Amygdala (tissue), 56 donors: ENCODE measurements around the gene GLB1L2.

Experiments used
- DNase-seq, 56 donors: peaks; one replicate each; lab custom pipeline; 2025; lab: John Stamatoyannopoulos, UW

The GLB1L2 gene

DNA sequence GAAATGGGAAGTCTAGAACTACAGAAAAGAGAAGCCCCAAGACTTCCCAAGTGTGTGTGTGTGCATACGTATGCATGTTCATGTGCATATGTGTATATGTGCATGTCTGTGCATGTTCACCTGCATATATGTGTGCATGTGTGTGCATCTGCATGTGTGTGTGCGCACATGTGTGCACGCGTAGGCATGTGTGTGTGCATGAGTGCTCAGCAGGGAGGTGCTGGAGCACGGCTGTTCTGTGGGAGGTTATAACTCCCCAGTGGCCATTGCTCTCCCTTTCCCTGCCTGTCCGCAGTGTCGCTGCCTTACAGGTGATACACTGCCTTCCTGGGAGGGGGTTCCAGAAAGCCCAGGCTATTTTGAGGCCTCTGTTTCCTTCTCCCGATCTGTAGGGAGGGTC, 50.5 kb downstream of the GLB1L2 start:
- DNase-seq = no peak

GRCh38 chr11:134382830-134383229, 51.0 kb downstream of the GLB1L2 start:
- no peak for DNase-seq

GRCh38 chr11:134383576-134384221, 51.9 kb downstream of the GLB1L2 start:
- no peak for DNase-seq

- DNase-seq = no peak
These were observed 52.6 kb downstream of the GLB1L2 start for GRCh38 chr11:134384406-134384805.

DNA sequence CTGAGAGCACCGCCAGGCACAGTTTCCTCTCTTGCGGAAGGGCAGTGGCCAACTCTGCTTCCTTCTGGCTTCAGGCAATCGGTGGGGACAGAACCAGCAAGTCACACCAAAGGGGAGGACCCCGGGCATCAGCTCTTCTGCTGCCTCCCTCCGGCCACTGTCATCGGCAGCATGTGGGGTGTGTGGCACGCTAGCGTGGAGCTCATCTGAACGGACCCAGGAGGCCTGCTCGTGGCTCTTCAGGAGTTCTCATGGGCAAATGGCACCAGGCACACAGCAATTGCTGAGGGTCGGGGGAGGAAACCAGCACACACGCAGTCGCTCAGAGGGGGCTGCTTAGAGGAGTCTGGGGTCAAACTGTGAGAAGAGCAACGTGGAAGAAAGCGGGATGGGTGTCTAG, 53.4 kb downstream of the GLB1L2 start:
- no peak for DNase-seq

DNA sequence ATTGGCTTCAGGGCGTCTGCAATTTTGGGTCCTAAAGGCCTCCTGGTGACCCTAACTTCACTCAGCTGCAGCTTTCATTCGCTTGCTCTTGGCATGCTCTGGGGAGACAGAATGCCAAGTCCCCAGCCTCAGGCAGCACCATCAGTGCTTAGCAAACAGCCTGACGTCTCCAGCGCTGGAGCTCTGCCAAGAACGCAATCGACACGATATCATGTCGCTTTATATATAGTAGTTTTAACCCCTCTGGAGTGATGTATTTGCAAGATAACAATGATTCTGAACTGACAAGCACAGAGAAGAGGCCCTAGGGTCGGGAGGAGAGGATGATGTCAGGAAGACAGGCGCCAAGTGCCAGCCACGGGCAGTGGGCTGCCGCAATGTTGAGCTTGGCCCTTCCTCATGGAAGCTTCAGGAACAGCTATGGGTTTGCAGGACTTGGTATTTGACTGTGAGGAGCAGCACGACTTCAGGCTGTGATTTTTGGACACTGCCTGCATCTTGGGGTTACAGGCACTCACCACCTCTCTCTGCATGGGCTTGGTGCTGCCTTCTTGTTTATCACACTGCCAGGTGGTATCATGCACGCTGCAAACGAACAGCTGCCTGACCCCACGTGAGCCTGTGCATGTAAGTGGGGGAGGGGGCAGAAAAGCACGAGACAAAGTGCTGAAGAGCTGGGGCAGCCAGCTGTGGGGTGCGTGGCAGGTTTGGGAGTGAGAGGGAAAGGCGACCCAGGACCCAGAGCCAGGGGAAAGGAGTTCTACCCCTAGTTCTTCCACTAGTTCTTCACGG, 54.2 kb downstream of the GLB1L2 start:
- peak in 43 of 56 donors; percentile 14 to 83 (median 48) for DNase-seq

GRCh38 chr11:134386945-134387344, 55.2 kb downstream of the GLB1L2 start:
- DNase-seq = no peak

GRCh38 chr11:134387501-134387900, 55.7 kb downstream of the GLB1L2 start:
- no peak for DNase-seq

DNA sequence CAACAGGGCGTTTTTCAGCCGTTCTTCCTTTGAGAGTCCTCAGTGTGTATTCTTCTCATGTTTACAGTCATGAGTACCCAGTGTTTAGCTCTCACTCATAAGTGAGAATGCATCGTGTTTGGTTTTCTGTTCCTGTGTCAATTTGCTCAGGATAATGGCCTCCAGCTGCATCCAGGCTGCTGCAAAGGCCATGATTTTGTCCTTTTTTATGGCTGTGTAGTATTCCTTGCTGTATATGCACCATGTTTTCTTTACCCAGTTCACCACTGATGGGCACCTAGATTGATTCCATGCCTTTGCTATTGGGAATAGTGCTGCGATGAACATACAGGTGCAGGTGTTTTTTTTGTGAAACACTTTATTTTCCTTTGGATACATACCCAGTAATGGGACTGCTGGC, 56.8 kb downstream of the GLB1L2 start:
- no peak for DNase-seq

DNA sequence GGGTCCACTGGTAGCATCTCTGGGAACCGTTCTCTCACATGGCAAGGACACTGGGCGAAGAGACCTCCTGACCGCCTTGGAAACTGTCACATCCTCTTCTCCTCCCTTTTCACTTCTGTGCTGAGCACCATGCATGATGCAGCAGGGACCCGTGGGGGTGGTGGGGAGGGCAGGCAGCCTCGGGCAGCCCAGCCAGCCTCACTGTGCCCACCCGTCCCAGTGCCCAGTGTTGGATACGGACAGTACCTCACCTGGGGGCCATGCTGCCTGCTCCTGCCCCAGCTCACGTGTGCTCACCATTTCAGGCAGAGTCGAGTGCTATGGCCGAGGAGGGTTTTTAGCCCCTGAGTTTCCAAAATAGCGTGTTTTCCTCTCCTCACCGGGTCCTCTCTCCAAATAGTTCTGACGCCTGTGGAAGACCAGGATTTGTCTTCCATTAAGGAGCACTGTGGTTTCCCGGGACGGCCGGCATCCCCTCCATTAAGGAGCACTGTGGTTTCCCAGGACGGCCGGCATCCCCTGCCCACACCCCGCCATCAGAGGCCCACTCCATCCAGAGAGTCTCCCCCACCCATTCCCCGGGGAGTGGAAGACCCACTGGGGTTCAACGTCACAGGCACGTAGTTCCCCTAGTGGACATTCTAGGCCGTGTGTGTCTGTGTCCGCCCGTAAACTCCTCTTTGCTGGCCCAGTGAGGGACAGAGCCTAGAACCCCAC, 57.8 kb downstream of the GLB1L2 start:
- DNase-seq = no peak

DNA sequence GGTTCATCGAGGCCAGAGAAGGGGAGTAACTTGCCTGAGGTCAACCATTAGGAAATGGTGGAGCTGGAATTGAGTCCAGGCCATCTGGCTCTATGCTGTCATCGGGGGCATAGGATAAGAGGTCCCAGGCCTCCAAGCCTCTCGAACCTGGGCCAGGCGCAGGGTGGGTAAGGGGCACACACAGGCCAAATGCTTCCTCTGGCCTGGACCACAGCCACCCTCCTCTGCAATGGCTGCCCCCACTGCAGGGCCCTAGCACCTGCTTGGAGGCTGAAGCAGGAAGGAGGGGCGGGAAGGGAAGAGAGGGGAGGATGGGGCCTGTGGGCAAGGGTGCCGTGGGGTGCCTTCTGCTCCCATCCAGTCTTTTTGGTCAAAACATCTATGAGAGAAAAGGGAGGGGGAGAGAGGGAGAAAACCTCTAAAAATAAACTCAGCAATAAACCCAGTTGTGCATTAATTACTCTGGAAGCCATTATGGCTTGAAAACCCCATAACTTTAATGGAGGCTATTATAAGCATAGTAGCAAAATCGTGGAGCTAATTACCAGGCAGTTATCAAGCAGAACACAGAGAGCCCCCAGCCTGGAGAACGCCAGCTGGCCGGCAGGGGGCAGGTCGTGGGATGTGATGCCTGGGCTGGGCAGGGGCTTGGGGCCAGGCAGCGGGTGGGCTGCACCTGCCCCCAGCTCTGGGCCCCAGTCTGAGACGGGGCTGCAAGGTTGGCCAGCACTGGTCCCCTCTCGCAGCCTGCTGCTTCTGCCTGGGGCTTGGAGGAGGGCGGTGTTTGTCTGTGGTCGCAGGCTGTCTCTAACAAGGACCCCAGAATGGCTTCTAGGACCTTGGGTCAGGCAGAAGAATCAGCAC, 59.1 kb downstream of the GLB1L2 start:
- no peak for DNase-seq

- DNase-seq = no peak
These were observed 59.9 kb downstream of the GLB1L2 start for GRCh38 chr11:134391656-134392055.

- DNase-seq = no peak
These were observed 61.3 kb downstream of the GLB1L2 start for GRCh38 chr11:134392953-134393615.

- DNase-seq = peak in 33 of 56 donors; percentile 17 to 73 (median 34)
These were observed 61.9 kb downstream of the GLB1L2 start for GRCh38 chr11:134393638-134394037.

GRCh38 chr11:134394311-134394710, 62.5 kb downstream of the GLB1L2 start:
- DNase-seq = no peak

DNA sequence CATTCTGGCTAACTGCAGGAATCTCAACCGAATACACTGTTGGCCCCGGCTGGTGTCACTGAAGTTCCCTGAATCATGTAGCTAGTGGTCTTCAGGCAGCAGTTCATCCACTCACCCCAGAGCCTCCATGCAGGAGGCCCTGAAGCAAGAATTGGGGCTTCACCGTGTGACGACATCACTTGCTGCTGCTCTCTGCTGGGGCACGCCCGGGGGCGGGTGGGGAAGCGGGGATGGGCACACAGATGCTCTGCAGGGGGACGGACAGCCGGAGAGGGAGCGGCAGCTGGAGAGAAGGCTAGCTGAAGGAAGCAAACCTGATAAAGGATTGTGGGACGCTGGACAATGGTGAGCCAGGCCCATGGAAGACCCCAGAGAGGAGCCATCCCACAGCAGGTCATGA, 63.2 kb downstream of the GLB1L2 start:
- DNase-seq = no peak

GRCh38 chr11:134397304-134398078, 65.7 kb downstream of the GLB1L2 start:
- no peak for DNase-seq

- peak in 41 of 56 donors; percentile 24 to 92 (median 69) for DNase-seq
These were observed 66.3 kb downstream of the GLB1L2 start for GRCh38 chr11:134398079-134398444.

DNA sequence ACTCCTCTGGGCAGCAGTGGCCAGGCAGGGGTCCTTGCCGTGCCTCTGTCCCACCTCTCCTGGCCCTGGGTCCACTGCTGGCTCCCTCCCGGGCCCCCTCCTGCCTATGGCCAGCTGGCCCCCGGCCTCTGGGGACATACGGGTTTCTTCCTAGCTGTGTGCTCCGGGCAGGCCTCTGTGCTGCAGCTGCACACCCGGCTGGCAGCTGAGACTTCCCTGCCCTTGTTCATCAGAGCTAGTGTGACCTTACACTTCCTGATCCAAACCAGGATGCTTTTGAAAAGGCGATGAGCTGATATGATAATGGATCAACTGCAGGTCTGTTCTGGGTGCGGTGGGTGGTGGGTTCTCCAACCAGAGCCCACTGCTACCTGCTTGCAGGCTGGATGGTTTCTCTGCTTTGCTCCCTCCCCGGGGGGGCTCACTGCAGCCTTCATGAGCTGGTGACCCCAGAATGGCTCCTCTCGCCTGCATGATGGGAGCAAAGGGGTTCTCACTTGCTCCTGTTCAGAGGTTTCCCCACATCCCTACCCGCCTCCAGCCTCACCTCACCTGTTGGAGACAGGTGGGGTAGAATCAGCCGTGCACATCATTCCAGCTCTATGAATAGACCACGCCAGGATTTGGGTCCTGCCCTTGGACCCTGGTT, 67.0 kb downstream of the GLB1L2 start:
- peak in 23 of 56 donors; percentile 18 to 68 (median 43) for DNase-seq
